ENCODE results near the gene UGT2A2.
A peak's percentile ranks its signal among the peaks of the same experiment; 100 is the strongest.
"Not testable (repeated sequence)": the region's sequence is repeated elsewhere in the genome, so short reads cannot be mapped to it uniquely, and the experiment has no call there.

The UGT2A2 gene

DNA sequence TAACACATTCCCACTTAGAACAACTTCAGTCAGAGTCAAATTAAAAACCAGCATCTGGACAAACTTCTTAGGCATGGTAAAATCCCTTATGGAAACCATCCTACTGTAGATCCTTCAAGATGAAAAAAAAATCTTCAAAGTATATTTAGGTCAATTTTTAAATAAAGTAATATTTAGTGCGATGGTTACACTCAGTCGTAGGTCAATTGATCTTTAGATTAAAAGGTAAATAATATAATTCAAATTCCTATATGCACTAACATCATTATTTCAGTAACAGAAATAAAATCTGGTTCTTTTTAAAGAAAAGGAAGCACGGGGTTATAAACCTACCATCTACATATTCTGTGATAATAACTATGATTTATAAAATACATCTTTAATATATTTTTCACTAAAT, at the start of gene UGT2A2:
TSS of gene UGT2A2 (minus strand) at position 101 of the 400 bp plus-strand sequence. CDS start at position 99, 2 bp downstream.
- DNase-seq, result no peak

DNA sequence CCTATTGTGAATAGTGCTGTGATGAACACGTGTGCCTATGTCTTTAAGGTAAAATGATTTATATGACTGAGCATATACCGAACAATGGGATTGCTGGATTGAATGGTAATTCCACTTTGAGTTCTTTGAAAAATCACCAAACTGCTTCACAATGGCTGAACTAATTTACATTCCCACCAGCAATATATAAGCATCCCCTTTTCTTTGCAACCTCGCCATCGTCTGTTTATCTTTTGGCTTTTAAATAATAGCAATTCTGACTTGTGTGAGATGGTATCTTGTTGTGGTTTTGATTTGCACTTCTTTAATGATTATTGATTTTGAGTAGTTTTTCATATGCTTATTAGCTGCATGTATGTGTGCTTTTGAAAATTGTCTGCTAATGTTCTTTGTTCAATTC, 45.4 kb upstream of the UGT2A2 start:
- no peak for DNase-seq

DNA sequence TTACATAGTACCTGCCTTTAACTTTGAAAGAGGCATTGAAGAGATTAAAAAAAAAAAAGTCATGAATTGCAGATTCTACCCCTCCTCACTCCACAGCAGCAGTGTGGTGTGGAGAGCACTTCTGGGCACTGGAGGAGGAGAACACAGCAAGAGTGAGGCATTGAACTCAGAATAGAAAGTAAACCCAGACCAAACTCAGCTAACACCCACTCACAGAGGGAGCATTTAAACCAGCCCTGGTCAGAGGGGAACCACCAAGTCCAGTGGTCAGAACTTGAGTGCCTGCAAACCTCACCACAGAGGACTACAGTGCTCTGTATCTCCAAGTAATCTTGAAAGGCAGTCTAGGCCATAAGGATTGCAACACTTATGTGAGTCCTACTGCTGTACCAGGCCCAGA, 29.2 kb upstream of the UGT2A2 start:
- DNase-seq, result no peak

DNA sequence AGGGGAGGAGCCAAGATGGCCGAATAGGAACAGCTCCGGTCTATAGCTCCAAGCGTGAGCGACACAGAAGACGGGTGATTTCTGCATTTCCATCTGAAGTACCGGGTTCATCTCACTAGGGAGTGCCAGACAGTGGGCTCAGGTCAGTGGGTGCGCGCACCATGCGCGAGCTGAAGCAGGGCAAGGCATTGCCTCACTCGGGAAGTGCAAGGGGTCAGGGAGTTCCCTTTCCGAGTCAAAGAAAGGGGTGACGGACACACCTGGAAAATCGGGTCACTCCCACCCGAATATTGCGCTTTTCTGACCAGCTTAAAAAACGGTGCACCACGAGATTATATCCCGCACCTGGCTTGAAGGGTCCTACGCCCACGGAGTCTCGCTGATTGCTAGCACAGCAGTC, 24.6 kb upstream of the UGT2A2 start:
- not testable (repeated sequence) for DNase-seq

DNA sequence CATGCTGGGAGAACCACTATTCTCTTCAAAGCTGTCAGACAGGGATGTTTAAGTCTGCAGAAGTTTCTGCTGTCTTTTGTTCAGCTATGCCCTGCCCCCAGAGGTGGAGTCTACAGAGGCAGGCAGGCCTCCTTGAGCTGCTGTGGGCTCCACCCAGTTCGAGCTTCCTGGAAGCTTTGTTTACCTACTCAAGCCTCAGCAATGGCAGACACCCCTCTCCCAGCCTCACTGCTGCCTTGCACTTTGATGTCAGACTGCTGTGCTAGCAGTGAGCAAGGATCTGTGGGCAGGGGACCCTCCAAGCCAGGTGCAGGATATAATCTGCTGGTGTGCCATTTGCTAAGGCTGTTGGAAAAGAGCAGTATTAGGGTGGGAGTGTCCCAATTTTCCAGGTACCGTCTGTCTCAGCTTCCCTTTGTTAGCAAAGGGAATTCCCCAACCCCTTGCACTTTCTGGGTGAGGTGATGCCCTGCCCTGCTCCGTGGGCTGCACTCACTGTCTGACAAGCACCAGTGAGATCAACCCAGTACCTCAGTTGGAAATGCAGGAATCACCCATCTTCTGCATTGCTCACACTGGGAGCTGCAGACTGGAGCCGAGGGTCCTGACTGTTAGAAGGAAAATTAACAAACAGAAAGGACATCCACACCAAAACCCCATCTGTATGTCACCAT, 21.8 kb upstream of the UGT2A2 start:
- peak; percentile 14 for DNase-seq

DNA sequence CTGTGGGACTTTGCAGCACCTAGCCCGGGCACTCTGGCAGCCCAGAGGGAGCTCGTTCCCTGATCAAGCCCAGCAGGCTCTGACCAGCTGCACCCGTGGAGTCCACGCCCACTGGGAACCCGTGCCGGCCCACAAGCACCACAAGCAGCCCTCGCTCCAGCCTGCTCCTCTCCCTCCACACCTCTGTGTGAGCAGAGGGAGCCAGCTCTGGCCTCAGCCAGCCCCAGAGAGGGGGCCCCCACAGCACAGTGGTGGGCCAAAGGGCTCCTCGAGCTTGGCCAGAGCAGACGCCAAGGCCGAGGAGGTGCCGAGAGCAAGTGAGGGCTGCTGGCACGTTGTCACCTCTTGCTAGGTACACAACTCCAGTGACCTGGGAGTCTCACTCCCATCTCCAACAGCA, 18.7 kb upstream of the UGT2A2 start:
- no peak for DNase-seq

DNA sequence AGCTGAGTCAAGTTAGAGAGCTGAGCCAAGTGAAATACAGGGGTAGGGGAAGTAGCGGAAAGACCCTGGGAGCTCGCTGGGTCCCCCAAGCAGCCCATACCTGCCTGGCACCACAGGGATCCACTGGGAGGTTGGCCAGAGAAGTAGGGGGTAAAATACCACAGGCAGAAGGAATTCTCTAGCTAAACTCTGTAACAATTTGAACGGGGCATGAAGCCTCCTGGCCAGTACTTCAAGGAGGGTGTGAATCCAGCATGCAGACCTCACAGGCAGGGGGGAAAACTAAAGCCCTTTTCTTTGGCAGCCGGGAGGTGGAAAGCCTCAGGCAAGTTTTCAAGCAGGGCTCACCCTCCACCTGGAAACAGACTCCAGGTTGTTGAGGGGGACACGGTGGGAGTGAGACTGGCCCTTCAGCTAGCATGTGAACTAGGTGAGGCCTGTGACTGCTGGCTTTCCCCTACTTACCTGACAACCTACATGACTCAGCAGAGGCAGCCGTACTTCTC, 17.3 kb upstream of the UGT2A2 start:
- DNase-seq, result no peak

DNA sequence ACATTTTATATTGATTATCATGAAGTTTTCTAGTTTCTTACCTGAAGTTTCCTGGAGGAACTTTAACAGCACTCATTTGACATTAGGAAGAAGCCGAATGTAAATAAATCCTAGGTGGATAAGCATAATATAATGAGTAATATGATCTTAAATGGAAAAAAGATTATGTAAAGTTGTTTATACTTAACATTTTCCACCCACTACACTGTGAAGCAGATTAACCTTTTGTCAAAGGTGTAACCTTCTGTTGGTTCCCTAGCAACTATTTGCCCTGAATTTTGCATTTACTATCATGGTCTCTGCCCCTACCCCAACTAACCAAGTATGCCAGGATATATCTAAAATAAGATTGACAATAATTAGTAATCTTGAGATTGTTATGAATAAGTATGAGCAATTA, 13.7 kb upstream of the UGT2A2 start, which contains the start of gene UGT2A1:
TSS of gene UGT2A1 (minus strand) at position 101 of the 400 bp plus-strand sequence. CDS start 5,603 bp downstream, outside the sequence.
- no peak for DNase-seq

DNA sequence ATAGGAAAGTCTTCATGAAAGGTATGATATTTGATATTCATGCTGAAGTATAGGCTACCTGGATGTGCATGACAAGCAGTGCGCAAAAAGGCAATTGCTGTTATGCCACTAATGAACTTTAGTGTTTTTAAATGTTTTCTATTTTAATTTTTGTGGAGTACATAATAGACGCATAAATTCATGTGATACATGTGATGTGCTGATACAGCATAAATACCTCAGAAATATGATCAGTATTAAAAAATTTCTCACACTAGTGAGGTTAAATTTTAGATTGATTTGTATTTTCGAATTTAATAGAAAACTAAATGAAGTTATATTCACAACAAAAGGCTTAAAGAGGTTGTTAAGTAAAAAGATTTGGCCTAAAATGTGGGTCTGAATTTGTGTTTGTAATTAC, 11.4 kb upstream of the UGT2A2 start:
- no peak for DNase-seq

DNA sequence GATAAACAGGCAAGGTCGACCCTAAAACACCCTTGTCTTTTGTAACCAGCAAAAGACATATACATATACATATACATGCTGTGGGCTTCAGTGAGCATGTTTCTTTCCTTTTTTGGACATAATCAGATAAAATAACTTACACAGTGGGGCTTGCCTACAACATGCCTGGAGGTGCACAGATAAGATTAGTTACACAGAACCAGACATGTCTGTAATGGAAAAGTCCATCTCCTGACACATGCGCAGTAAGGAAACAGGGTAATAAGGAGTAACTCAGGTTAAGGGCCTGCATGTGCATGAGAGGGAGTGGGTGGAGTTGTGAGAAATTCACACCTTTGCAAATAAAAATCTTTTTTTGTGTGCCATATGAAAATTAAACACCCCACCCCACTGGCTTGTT, 10.2 kb upstream of the UGT2A2 start:
- DNase-seq, result no peak

DNA sequence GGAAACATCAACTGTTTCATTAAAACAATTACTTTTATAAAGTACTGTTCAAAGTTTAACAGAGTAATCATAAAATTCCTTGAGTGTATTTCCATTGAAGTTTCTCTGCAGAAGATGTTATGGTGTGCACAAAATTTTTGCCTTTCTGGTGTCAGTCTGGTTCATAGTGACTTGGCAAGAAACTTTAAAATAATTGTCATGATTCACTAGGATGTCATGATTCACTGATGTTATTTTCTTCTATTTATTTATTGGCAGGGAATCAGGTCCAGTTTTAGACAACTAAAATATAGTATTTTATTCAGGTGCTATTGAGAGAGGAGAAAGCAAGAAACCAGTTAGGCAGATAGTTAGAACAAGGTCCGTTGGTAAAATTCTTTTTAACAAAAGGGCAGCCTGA, 9.8 kb upstream of the UGT2A2 start:
- no peak for DNase-seq

DNA sequence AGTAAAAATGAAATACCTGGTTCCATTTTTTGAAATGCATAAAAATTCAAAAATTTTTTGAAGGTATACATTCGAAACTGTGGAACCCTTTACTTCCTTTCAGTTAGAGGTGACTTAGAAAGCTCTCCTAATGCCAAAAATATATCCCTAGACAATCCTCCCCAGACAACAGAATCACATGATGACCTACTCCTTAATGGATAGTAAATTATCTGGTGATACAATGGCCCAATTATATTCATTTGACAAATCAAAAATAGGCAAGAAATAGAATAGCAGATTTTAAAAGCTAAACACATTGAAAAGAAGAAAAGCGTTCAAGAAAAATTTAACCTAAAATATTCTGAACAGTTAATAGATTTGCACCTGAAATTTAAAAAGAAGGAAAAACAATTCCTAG, 3.5 kb upstream of the UGT2A2 start:
- DNase-seq, result no peak

DNA sequence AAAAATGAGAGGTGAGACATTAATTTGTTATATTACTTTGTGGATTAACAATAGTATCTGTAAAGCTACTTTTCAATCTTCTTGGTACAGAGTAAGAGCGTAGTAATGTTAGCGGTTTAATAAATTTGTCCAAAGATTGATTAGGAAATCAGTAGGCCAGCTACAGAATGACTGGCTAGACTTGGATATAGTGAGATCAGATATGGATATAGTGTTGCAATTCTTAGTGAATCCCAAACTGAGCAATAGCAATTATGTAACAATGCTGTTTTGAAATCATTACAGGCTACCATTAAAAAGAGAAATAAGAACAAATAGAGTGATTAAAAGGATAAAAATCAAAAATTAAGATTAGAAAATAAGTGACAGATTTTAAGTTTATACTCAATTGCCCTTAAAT, 847 bp upstream of the UGT2A2 start:
- DNase-seq, result no peak

DNA sequence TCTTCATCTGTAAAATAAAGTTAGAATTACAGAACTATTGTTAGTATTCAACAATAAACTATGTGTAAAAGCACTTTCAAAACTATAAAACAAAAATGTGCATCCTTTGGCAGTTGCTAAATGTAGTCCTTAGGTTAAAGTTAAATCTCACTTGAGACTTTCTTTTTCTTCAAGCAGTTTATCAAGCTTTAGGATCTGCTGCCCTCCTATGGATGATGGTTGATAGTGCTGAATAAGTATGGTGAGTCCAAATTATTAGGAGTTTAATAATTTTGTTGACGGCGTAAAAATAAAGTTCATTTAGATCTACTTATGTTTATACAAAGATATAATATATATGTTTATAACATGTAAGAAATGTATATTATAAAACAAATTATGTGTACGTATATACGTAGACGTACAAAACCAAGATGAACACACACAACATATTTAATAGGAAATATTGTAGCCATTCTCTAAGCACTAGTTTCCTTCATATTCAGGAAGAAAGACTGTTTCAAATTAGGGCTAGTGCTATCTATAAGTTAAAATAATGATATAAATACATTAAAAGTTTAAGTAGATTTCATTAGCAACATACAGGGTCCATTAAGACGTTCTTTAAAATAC, 22.3 kb downstream of the UGT2A2 start:
- no peak for DNase-seq

DNA sequence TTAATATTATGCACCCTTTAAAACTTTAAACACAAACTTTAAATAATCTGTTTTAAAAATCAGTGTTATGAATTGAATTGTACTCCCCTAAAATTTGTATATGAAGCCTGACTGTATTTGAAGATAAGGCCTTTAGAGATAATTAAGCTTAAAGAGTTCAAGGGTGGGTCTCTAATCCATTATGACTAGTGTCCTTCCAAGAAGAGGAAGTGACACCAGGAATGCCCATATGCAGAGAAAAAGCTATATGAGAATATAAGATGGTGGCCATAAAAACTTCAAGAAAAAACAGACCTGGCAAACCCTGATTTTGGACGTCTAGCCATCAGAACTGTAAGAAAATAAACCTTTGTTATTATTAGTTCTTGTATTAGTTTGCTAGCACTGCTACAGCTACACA, 29.0 kb downstream of the UGT2A2 start:
- no peak for DNase-seq

DNA sequence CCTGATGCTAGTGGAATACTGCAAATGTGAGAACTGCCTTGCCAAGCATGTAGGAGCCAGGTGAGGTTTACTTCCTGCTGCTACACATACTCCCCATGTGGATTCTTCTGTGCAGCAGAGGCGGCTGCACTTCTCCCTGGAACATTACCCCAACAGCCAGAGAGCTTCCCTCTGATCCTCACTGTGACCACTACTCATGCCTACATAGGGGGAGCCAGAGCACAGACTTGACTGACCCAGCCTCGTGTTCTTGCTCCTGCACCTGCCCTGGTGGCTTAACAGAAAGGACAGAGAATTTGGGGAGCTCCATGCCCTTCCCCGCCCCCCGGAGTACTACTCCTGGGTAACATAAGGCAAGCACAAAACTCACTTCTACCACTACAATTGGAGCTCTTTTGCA, 38.4 kb downstream of the UGT2A2 start:
- no peak for DNase-seq

DNA sequence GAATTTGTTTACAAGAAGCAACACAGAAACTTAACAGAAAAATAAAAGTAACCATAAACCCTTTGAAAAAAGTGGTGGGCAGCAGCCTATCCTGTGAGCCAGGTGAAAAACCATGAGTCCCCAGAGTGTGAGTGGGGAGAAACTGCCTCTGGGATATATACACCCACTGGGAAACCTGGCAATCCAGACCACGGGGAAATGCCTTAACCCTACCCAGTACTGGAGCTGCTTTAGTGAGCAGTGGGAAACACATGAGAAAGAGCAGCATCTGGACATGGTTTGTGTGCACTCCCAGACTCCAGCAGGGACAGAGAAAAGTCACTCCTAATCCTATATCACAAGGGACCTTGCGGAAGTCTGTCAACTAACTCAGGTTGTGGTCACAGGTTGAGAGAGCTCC, 39.4 kb downstream of the UGT2A2 start:
- DNase-seq, result no peak

DNA sequence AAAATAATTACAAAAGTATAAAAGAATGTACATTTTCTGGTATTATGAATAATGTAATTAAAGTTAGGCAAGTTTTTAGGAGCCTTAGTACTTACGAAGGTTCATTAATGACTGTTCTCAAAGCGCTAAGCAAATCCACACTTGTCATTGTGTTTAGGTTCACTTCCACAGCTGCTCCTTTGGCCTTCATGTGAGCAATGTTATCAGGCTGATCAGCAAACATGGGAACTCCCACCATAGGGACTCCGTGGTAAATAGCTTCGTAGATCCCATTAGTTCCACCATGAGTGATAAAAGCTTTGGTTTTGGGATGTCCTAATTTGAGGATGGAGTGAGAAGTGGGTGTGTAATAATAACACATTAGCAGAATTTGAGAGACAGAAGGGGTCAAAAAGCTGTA, 45.1 kb downstream of the UGT2A2 start:
- DNase-seq, result no peak

DNA sequence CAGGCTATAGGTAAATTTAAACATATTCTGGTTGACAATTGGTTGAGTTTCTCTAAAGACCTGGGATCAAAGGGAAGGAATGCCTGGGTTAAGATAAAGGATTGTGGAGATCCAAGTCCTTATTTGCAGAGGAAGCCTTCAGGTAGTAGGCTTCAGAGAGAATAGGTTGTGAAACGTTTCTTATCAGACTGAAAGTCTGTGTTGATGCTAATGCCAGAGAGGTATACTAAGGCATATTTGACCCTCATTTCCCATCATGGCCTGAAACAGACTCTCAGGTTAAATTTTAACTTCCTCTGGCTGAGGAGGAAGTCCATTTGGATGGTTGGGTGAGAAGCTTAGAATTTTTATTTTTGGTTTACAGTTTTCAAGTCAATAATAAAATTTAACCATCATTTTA, 48.1 kb downstream of the UGT2A2 start:
- no peak for DNase-seq

DNA sequence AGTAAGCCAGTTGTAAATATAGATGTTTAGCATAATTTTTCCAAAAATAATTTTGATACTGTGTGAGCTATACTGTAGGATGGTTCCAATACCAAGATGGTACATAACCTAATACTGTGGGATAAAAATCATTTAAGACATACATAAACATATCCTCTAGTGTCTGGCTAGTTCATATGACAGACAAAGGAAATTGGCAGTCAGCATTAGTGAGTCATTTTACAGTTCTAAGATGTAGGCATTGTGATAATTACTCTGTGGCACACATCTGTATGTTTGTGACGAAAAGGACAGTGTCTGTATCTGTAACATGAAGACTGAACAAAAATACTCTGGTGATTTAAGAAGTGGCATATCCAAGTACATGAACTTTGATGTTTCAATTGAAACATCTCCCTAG, 49.6 kb downstream of the UGT2A2 start:
- DNase-seq, result no peak

DNA sequence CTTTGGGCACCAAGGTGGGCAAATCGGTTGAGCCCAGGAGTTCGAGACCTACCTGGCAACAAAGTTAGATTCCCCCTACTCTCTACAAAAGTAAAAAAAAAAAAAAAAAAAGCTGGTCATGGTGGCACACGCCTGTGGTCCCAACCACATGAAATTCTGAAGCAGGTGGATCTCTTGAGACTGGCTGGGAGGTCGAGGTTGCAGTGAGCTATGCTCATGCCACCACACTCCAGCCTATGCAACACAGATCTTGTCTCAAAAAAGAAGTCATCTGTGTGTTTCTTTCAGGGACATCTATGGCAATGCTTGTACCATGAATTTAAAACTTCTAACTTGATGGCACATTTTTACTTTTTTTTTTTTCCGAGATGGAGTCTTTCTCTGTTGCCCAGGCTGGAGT, 55.3 kb downstream of the UGT2A2 start:
- DNase-seq, result no peak

DNA sequence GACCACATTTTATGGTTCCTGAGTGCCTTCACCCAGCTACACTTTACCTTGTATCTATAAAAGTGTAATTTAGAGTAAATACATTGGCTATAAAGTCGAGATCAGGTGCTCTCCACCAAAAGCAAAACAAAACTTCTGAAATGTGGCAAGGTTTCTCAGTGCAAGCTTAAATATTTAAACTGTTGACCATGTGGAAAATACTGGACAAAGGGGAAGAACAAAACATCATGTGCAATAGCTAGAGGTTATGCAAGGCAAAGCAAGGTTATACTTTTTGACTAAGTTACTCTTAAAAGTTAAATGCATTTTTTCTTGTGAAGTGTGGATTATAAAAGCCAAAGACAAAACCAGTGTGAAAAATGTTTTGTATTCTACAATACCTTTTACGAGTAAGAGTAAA, 55.9 kb downstream of the UGT2A2 start:
- no peak for DNase-seq

DNA sequence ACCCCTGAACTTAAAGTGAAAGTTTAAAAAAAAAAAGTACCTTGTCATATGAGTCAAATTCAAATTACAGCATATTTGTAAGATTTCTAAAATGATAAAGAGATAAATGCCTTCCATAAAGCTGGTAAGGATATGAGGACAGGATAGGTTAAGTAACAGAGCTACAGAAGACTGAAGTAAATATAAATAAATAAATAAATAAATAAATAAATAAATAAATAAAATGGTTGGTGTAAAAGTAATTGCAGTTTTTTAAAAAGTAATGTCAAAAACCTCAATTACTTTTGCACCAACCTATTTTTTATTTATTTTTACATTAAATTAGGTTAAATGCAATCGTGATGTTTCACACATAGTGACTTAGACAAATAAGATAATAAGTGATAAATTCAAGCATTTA, 62.2 kb downstream of the UGT2A2 start:
- no peak for DNase-seq

DNA sequence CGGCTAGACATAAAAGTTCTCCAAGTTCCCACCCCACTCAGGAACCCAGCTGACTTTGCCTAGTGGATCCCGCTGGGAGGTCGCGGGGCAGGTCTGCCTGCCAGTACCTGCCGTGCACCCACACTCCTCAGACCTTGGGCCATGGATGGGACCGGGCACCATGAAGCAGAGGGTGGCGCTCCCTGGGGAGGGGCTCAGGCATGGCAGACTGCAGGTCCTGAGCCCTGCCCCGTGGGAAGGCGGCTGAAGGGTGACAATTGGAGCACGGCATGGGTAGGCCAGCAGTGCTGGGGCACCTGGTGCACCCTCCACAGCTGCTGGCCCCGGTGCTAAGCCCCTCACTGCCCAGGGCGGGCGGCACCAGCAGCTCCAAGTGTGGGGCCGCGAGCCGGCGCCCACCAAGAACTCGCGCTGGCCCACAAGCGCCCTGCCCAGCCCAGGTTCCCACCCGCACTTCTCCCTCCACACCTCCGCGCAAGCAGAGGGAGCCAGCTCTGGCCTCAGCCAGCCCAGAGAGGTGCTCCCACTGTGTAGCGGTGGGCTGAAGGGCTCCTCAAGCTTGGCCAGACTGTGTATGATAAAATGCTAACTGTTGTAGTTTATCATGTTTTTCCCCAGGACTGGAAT, 63.1 kb downstream of the UGT2A2 start:
- DNase-seq, result no peak
